Neuron (in vitro differentiated cells): ENCODE measurements around the gene CDY2B.
"Not testable (repeated sequence)": the region's sequence is repeated elsewhere in the genome, so short reads cannot be mapped to it uniquely, and the experiment has no call there.

ENCODE experiments used
- H2AFZ ChIP-seq: one replicate; pipeline ENCODE4 v1.6.1; 2013; ENCODE audit warnings: low read depth, mild to moderate bottlenecking, inconsistent platforms, low read length, moderate library complexity
- H3K27me3 ChIP-seq: one replicate; pipeline ENCODE4 v1.6.1; 2013; ENCODE audit warnings: low read length; ENCODE audit not compliant: insufficient read depth
- H3K36me3 ChIP-seq: one replicate; pipeline ENCODE4 v1.6.1; 2013; ENCODE audit warnings: low read length; ENCODE audit not compliant: insufficient read depth
- H3K4me1 ChIP-seq: one replicate; pipeline ENCODE4 v1.6.1; 2013; ENCODE audit warnings: low read length; ENCODE audit not compliant: insufficient read depth
- H3K4me3 ChIP-seq: 2 replicates; pipeline ENCODE4 v1.5.1; 2013; ENCODE audit warnings: mild to moderate bottlenecking, low read length, moderate library complexity
- H3K9me3 ChIP-seq: one replicate; pipeline ENCODE4 v1.6.1; 2013; ENCODE audit warnings: low read length

CDY2B gene, protein sequence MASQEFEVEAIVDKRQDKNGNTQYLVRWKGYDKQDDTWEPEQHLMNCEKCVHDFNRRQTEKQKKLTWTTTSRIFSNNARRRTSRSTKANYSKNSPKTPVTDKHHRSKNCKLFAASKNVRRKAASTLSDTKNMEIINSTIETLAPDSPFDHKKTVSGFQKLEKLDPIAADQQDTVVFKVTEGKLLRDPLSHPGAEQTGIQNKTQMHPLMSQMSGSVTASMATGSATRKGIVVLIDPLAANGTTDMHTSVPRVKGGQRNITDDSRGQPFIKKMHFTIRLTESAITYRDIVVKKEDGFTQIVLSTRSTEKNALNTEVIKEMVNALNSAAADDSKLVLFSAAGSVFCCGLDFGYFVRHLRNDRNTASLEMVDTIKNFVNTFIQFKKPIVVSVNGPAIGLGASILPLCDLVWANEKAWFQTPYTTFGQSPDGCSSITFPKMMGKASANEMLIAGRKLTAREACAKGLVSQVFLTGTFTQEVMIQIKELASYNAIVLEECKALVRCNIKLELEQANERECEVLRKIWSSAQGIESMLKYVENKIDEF

DNA sequence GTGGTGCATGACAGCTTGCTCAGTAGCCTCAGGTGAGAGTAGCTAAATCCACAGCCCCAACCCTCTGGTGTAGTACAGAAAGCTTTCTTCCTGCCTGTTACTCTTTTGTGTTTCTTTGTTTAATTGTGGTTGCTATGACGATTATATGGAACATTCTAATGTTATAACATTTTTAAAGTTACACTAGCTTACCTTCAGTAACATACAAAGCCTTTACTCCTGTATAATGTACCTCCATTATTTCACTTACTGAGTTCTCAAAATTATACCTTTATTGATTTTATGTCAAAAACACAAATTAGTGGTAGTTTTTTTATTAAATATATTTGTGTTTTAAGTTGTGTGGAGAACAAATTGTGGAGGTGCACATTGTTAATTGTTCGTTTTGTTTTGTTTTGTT, at the start of gene CDY2B:
Gene CDY2B, minus strand, starts transcription at position 101 of the 400 bp plus-strand sequence. CDS start 328 bp downstream, outside the sequence.
- H3K4me3 ChIP-seq, H2AFZ ChIP-seq, H3K4me1 ChIP-seq, H3K36me3 ChIP-seq, H3K9me3 ChIP-seq, H3K27me3 ChIP-seq: not testable (repeated sequence)

DNA sequence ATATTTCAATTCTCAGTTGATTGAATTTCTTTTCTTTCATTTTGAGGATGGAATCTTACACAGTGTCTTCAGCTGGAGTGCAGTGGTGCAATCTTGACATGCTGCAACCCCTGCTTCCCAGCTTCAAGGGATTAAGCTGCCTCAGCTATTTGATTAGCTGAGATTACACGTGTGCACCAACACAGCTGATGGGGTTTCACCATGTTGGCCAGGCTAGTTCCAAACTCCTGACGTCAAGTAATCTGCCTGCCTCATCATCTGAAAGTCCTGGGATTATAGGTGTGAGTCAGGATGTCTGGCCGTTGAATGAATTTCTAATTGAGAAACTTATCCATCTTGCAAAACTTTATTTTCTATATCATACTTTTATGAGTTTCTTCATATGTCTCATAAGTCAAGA, 28.0 kb upstream of the CDY2B start:
- not testable (repeated sequence) for H3K4me1 ChIP-seq, H3K36me3 ChIP-seq, H3K9me3 ChIP-seq, H3K27me3 ChIP-seq, H3K4me3 ChIP-seq, H2AFZ ChIP-seq

DNA sequence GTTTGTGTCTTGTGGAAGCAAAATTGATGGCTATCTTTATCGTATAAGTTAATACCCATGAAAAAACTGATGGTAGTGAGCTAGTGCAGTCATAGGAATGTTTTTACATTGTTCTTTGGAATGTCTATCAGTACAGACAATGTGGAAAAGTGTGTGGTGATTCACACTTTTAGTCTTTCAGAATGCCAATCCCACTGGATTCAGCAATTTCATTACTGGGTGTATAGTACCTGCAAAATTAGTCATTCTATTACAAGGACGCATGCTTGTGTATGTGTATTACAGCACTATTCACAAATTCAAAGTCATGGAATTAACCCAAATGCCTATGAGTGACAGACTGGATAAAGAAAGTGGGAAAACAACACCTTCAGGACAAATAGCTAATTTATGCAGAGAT, 27.3 kb upstream of the CDY2B start:
- H3K36me3 ChIP-seq, H3K4me1 ChIP-seq, H3K9me3 ChIP-seq, H3K27me3 ChIP-seq, H2AFZ ChIP-seq, H3K4me3 ChIP-seq: not testable (repeated sequence)

DNA sequence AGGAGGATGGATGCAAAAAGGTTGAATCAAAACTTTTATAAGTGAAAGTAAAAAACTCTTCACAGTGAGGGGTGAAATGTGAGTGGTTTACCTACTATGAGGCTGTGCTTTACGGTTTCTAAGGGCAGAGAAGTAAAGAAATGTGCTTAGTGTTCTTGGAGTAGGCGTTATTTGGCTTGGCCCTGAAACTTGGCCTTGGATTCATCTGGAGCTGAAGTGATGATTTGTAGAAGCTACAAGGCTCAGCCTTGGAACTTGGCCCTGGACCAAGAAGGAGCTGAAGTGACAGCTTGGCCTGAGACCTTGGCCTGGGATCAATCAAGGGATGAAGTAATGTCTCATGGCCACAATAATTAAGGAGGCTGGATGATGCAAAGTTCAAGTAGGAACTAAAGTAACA, 1.7 kb upstream of the CDY2B start:
- not testable (repeated sequence) for H3K4me3 ChIP-seq

DNA sequence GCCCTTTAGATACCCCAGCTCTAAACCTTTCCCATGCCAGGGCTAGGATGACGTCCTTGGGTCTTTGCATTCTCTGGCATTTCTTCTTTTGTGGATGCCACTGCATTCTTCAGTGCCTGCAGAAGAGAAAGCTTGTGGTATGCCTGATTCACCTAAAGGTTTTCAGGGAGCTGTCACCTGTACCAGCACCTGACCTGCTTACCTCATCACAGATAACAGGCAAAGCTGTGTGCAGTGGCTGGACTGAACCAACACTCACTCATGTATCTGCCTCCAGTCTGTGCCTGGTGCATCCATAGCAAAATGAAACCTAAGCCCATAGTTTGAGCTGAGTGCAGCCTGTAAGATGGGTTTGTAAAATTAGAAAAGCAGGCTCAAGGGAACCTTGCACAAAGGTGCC, 3.3 kb downstream of the CDY2B start:
- H3K4me3 ChIP-seq, H3K9me3 ChIP-seq, H3K4me1 ChIP-seq: not testable (repeated sequence)

More for the DNA sequence above, 1.7 kb upstream of the CDY2B start:
- H2AFZ ChIP-seq, H3K9me3 ChIP-seq, H3K27me3 ChIP-seq, H3K4me1 ChIP-seq, H3K36me3 ChIP-seq: not testable (repeated sequence)

DNA sequence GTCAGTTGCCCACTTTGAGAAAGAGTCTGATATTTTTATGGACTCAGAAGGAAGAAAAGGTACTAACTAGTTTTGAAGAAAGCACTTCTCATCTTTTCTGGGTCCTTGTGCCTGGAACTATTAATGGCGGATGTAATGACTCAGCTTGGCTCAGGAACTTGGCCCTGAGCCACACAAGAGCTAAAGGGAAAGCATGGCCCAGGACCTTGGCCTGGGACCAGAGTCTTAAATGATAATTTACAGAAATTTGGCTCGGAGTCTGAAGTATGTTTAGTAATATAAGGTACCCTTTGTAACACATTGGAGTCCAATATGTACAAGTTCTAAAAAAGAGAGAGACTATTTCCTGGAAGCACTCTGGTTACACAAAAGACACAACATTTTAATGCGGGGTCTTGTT, 4.6 kb downstream of the CDY2B start:
- H3K36me3 ChIP-seq: not testable (repeated sequence)

More for the DNA sequence above, 3.3 kb downstream of the CDY2B start:
- not testable (repeated sequence) for H3K36me3 ChIP-seq, H3K27me3 ChIP-seq, H2AFZ ChIP-seq

DNA sequence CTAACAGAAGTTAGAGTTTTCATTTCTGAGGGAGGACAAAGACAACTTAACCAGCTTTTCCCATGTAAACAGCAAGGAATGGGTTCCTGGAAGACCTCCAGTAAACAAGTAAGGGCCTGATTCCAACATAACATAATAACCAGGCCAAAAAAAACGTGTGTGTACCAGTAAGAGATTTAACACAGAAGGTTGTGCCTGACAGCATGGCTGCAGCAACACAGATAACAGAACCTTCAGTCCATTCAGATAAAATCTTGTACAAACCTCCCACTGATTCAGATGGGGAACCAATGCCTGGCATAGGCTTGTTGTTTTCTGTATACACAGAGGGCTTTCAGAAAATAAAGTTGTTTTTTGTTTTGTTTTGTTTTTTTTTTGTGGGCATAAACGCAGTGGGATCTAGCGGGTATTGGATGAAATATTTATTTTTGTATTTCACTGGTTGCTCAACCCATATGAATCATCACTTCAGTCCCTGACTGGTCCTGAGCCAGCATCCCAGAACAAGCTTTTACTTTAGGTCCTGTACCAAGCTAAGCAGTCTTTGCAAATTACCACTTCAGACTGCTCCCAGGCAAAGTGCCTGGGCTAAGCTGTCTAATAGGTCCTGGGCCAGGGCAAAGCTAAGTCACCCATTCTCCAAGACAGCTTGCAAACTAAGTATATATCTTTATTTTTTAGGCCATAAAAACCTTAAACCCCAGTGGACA, 8.7 kb downstream of the CDY2B start:
- H3K27me3 ChIP-seq, H3K4me3 ChIP-seq, H3K4me1 ChIP-seq, H3K9me3 ChIP-seq, H3K36me3 ChIP-seq, H2AFZ ChIP-seq: not testable (repeated sequence)

More for the DNA sequence above, 4.6 kb downstream of the CDY2B start:
- not testable (repeated sequence) for H2AFZ ChIP-seq, H3K4me3 ChIP-seq, H3K9me3 ChIP-seq, H3K4me1 ChIP-seq, H3K27me3 ChIP-seq

DNA sequence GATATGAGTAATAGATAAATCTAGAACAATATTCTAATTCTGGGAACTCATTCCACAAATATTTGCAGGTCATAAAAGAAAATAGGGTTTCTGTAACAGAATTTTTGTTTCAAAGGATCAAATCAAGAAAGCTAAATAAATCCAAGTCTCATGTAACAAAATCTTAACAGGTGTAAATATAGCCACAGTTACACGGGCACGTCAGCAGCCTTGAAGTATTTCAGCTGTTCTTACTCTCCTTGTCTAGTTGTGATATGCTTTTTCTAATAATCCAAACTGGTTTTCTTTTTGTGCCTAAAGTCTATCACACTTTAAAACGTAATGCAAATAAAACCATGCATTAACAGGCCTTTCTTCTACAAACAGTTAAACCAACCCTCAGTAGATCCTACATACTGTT, 9.3 kb downstream of the CDY2B start:
- not testable (repeated sequence) for H3K4me3 ChIP-seq, H3K27me3 ChIP-seq, H3K36me3 ChIP-seq, H2AFZ ChIP-seq, H3K4me1 ChIP-seq, H3K9me3 ChIP-seq

DNA sequence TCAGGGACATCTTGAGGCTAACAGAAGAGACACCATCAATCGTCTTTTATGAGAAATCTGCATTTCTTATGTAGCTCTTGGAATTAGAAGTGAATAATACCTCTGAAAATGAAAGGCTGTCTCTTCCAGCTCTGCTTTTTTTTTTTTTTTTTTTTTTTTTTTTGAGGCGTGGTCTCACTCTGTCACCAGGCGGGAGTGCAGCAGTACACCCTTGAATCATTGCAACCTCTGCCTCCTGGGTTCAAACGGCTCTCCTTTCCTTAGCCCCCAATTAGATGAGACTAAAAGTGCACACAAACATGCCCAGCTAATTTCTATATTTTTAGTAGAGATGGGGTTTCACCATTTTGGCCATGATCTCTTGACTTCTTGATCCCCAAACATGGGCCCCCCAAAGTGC, 12.2 kb downstream of the CDY2B start:
- H3K4me3 ChIP-seq, H3K9me3 ChIP-seq, H3K4me1 ChIP-seq, H3K36me3 ChIP-seq, H2AFZ ChIP-seq, H3K27me3 ChIP-seq: not testable (repeated sequence)

DNA sequence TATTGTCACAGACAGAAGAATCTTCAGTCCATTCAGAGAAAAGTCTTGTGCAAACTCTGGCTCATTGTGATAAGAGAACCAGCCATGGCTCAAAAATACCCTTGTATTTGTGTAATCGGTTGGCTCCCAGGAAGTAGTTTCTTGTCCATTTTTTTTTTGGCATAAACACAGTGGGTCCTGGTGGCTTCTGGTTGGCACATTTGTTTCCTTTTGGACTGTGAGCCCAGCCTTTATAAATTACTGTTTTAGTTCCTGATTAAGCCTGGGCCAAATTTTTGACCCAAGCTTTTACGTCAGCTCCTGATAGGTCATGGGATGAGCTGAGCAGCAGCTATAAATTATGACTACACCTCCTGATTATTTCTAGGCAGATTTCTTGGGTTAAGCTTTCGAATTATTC, 19.4 kb downstream of the CDY2B start:
- H3K36me3 ChIP-seq, H3K4me3 ChIP-seq, H2AFZ ChIP-seq, H3K9me3 ChIP-seq, H3K4me1 ChIP-seq, H3K27me3 ChIP-seq: not testable (repeated sequence)

DNA sequence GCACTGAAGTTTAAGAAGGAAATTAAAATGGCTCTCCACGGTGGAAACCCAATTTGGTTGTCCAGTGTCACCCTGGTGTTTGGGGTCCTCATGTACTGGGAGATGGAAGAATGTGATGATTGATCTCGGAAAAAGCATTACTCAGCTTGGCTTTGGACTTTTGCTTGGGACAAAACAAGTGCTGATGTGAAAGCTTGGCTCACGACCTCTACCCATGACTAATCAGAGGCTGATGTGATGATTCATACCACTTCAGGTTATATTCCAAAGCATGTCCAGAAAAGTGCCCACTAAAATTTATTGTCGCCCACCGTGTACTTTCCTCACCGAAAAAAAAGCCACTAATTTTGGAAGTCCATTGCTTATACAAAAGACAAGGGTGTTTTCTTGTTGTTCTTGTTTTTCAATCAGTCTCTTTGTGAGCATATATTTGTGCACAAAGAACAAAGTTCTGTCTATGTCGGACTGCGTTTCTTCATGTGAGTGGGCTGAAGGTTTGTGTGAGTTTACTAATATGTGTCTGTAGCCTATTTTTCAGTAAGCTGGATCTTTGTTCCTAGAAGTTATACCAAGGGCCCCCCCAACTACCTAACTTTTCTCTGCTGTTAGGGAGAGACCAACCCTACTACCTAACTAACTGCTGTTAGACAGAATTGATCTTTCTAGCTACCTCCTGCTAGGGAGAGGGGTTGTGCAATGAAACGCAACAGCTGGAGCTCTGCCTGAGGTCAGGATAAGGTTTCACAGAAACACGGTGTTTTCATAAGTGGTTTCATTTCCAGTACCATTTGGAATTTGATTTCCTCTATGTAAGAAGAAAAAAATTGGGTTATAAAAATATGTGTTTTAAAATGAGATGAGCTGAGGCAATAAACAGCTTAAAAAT, 22.8 kb downstream of the CDY2B start:
- H3K4me1 ChIP-seq, H2AFZ ChIP-seq, H3K27me3 ChIP-seq, H3K9me3 ChIP-seq, H3K4me3 ChIP-seq, H3K36me3 ChIP-seq: not testable (repeated sequence)

DNA sequence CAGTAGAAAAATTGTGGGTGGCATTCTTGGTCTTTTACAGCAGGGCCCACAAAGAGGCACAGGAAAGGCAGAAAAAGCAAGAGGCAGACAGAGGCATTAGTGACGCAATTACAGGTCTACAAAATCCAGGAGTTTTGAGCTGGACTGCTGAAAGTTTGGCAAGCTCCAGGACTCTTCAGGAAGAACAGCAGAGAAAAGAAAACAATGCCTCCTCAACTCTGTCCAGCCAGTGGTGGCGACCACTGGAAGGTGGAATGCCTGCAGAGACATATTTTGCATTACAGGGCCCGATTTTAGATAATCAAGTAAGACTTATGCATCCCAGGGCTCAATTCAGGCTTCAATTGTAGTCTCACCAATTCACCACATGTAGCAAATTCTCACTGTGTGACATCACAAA, 23.5 kb downstream of the CDY2B start:
- not testable (repeated sequence) for H3K9me3 ChIP-seq, H3K4me1 ChIP-seq, H2AFZ ChIP-seq, H3K4me3 ChIP-seq, H3K27me3 ChIP-seq, H3K36me3 ChIP-seq

DNA sequence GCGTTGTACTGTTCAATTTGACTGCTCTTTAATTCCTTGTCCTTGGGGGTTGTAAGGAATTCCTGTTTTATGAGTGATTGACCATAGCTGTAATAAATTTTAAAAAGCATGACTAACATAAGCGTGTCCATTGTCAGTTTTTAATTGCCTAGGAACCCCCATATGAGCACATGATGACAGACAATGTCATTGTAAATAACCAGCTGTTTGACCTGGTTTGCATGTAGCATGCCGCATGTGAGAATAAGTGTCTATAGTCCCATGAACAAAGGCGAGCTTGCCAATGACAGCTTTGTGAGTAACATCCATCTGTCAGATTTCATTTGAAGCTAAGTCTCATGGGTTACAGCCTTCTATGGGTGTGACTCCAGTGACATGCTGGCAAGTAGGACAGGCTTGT, 30.9 kb downstream of the CDY2B start:
- not testable (repeated sequence) for H3K36me3 ChIP-seq, H3K4me1 ChIP-seq, H3K4me3 ChIP-seq, H3K27me3 ChIP-seq, H3K9me3 ChIP-seq, H2AFZ ChIP-seq
